Activated T-cell treated with anti-CD3 and anti-CD28 coated beads for 4 hours (primary cell): ENCODE data around the gene LRRC56.
A peak's percentile ranks its signal among the peaks of the same experiment; 100 is the strongest.

Experiments used
- DNase-seq: peaks from one replicate; pipeline ENCODE4 v3.0.0-alpha.2; 2020

LRRC56 gene, protein sequence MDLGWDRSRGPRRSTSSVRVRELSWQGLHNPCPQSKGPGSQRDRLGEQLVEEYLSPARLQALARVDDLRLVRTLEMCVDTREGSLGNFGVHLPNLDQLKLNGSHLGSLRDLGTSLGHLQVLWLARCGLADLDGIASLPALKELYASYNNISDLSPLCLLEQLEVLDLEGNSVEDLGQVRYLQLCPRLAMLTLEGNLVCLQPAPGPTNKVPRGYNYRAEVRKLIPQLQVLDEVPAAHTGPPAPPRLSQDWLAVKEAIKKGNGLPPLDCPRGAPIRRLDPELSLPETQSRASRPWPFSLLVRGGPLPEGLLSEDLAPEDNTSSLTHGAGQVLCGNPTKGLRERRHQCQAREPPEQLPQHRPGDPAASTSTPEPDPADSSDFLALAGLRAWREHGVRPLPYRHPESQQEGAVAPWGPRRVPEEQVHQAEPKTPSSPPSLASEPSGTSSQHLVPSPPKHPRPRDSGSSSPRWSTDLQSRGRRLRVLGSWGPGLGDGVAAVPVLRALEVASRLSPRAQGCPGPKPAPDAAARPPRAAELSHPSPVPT

DNA sequence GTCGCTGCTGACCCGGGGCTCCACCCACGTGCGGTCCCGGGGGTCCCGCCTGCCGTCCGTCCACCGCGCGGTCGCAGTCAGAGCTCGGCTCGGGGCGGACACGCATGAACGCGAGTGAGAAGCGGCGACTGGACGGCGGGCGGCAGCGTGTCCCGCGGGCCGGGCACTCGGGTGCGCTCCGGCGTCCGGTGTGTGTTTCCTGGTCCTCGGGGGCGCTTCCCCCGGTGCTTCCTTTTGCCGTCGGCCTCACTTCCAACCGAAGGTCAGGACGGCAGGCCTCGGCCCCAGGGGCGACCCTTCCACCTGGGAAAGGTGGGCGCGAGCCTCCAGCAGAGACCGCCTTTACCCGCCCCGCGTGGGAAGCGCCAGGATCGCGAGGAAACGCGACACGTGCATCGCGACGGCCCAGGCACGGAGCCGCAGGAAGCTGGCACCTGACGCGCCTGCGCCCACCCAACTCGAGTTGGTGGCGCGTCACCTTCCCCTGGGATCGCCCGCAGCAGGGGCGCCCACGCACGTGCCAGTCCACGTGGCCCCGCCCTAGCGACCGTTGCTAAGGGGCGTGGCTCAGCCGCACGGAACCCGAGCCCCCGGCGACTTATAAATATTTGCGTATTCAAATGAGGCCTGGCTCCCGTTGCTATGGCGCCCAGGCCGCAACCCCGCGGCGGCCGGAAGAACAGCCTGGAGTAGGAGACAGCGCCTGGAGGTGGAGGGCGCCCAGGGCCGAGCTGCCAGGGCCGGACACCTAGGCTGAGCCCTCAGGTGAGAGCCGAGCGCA, at the start of gene LRRC56:
LRRC56 (plus strand) TSS at position 687 of the 781 bp plus-strand sequence. CDS start 3,158 bp downstream, outside the sequence.
- DNase-seq = peak; percentile 92

DNA sequence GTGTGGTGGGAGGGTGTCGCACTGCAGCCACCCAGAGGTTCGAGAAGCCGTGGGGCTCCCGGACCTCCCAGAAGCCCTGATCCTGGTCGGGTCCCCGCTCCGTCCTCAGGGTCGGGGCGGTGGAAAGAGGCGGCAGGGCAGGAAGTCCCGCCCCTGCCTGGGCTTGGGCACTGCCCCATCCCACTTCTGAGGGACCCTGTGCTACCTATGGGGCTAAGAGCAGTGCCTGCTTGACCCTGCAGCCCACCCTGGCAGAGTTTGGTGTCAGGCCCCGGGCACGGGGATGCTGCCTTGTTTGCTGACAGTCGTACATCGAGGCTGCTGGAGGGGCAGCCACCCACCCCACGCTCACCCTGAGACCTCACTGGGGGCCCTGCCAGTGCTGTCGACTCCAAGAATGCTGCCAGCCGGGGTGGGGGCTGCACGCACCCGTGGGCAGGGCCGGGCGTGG, 49.7 kb upstream of the LRRC56 start:
- no peak for DNase-seq

DNA sequence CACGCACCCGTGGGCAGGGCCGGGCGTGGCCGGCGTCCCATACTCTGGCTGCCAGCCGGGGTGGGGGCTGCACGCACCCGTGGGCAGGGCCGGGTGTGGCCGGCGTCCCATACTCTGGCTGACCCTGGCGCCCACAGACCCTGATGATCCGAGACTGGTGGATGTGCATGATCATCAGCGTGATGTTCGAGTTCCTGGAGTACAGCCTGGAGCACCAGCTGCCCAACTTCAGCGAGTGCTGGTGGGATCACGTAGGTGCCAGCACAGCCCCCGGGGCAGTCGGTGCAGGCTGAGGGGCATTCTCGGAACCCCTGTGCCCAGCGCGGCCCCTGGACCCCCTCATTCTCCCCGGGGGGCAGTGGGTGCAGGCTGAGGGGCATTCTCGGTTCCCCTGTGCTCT, 49.3 kb upstream of the LRRC56 start:
- no peak for DNase-seq

DNA sequence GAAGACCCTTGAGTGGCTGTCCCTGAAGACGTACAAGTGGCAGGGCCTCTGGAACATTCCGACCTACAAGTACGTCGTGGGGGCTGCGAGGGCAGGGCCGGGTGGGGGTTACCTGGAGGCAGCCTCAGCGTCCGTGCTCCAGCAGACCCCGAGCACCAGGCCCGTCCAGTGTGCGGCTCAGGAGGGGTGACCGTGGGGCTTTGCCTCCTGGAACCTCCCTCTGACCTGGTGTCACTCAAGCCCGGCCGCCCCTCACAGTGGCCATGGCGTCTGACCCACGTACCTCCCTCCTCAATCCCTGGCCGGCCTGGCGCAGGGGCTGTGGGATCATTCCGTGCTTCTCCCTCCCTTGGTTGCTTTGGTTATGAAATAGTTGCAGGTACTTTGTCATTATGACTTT, 48.7 kb upstream of the LRRC56 start:
- no peak for DNase-seq

DNA sequence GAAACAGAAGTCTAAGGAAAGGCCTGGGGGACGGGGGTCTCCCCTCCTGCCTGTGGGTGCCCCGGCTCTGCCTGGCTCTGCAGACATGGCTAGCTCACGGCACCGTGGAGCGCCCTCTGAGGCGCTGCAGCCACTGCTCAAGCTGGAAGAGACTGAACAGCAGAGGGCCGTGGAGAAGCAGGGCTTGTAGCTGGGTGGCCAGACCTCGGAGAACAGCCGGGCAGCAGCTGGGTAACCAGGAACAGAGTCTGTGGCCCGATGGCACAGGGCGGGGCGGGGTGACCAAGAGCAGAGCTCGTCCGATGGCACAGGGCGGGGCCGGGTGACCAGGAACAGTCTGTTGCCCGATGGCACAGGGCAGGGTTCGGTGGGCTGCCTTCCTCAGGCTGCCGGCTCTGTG, 48.3 kb upstream of the LRRC56 start:
- DNase-seq = no peak

DNA sequence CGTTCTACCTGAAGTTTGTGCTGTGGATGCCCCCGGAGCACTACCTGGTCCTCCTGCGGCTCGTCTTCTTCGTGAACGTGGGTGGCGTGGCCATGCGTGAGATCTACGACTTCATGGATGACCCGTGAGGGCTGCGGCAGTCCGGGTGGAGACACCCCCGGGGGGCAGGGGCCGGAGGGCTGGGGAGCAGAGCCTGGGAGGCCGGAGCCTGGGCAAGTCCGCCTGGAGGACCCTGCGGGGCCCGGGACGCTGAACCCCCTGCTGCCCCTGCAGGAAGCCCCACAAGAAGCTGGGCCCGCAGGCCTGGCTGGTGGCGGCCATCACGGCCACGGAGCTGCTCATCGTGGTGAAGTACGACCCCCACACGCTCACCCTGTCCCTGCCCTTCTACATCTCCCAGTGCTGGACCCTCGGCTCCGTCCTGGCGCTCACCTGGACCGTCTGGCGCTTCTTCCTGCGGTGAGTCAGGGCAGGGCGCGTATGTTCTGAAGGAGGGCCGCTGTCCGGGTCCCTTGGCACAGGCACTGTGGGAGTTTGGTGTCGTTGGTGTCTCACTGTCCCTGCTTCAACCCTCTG, 47.6 kb upstream of the LRRC56 start:
- no peak for DNase-seq

DNA sequence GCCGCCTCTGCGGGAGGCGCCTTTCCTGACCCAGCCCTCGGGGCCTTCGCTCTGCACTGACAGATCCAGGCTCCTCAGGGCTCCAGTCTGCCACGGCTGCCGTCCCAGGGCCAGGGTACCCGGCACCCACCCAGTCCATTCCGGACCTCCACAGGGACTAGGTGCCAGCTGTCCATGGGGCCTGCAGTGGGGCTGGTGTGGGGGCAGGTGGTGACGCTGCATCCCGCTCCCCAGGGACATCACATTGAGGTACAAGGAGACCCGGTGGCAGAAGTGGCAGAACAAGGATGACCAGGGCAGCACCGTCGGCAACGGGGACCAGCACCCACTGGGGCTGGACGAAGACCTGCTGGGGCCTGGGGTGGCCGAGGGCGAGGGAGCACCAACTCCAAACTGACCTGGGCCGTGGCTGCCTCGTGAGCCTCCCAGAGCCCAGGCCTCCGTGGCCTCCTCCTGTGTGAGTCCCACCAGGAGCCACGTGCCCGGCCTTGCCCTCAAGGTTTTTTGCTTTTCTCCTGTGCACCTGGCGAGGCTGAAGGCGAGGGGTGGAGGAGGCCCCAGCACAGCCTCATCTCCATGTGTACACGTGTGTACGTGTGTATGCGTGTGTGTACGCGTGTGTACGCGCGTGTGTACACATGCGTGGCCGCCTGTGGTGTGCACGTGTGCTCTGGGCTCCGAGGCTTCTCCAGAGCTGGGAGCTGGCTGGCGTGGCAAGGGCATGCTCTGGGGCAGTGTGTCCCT, 47.0 kb upstream of the LRRC56 start:
- DNase-seq = no peak

DNA sequence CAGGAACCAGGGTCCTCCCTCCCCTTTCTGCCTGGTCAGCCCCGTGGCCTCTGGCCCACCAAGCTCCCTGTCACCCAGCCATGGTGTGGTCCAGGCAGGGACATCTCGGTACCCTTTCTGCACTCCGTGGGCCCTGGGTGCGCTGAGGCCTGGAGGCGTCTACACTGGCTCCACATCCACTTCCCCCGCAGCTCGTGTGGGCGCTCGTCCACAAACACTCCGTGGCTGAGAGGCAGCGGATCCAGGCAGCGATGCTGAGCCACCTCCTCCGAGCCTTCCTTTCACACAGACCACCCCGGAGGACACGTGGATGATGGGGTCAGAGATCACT, 46.4 kb upstream of the LRRC56 start:
- DNase-seq = no peak

DNA sequence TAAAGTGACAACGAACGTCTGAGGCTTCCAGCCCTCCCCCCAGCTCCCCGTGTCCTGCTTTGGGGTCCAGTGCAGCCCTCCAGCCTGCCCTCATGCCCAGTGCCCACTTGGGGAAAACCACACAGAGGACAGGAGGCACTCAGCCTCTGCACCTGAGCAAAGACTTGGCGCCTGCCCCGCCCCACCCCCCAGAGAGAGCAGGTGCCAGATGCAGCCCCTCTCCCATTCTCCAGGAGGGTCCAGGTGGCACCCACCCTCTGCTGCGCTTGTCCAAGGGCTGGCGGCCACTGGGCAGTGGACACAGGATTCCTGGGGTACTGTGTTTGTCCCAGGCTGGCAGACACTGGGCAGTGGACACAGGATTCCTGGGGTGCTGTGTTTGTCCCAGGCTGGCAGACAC, 46.0 kb upstream of the LRRC56 start:
- DNase-seq = no peak

DNA sequence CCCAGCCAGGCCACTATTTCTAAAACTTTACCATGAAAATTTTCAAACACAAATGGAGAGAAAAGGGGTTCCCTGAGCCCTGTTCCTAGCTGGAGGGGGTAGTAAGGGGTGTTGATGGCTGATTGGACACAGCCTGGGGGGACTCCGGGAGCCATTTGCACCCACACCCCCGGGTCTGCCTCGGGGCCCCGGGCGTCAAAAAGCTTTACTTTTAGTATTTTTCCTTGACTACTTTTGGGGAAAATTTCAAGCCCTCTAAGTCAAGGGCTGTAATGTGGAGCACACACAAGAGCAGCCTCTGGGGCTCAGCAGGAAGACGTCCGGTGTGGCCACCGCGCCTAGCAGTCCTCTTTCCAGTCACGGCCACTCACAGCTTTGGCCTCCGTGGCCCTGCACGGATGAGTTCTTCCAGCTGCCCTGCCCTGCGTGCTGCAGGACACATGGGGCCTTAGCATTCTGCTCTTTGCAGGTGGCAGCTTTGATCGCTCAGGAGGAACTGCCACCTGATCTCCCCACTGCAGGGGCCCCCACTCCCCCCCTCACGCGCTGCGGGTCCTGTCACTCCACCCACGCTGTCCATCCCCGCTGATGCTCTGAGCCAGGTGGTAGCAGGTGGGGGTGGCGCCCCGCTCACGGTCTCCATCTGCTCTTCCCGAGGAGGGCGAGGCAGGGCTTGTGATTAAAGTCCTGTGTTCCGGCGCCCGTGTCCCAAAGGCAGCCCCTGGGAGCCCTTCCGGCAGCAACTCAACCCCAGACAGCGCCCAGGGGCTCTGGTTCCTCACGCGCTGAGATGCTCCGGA, 44.7 kb upstream of the LRRC56 start:
- DNase-seq = no peak

DNA sequence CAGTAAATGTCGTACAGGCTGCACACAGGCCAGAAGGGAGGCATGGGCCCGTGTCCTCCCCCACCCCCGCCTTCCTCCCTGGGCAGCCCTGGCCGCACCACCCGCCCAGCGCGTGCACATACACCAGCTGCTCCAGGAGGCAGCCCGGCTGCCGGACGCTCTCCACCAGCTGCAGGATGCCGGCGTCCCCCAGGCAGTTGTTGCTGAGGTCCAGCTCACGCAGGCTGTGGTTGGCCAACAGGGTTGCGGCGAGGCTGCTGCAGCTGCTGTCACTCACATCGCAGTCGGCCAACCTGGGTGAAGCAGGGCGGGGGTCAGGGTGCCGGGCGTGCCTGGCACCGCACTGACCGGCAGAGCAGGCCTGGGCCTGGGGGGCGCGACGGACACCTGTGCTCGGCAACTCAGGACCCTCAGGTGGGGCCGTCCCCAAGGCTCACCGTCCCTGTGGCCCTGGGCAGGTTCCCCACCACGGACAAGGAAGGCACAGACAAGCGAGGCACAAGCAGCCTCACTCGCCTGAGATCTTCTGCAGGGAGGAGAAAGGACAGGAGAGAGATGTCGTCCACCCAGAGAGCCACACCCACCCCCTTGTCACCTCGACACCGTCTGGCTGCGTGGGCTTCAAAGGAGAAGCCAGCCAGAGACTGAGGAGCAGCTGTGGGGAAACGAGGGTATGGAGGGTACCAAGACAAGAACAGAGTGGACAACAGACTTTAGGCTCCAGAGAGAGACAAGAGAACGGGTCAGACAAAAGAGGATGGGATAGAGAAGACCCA, 42.4 kb upstream of the LRRC56 start:
- no peak for DNase-seq

DNA sequence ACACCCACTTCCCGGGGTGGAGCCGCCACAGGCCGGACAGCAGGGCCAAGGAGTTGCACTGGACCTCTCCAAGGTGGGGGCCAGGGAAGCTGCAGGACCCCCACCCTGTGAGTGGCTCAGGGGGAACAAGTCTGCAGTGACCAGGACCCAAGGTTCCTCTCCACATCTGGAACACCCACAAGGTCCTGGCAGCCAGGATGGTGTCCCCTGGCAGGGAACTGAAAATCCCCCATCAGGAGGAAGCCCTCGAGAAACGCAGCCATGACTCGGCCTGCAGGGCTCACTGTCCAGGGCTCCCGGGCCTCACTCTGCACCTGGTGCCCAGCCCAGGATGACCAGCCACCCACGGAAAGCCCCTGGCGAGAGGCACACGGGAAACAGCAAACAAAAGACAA, 41.8 kb upstream of the LRRC56 start:
- DNase-seq = no peak

DNA sequence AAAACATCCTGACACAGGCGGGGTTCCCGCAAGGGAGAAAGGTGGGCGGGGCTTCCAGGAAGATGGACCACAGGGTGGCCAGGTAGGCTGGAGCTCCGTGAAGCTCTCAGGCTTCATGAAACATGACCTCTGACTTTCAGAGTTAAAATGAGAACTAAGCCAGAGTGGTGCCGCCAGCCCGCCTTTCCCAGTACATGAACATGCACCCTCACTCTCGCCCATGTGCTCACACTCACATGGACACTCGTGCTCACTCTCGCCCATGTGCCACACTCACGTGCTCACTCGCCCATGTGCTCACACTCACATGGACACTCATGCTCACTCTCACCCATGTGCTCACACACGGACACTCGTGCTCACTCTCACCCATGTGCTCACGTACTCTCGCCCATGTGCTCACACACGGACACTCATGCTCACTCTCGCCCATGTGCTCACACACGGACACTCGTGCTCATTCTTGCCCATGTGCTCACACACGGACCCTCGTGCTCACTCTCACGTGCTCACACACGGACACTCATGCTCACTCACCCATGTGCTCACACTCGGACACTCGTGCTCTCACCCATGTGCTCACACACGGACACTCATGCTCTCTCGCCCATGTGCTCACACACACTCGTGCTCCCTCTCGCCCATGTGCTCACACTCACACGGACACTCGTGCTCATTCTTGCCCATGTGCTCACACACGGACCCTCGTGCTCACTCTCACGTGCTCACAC, 40.3 kb upstream of the LRRC56 start:
- no peak for DNase-seq

DNA sequence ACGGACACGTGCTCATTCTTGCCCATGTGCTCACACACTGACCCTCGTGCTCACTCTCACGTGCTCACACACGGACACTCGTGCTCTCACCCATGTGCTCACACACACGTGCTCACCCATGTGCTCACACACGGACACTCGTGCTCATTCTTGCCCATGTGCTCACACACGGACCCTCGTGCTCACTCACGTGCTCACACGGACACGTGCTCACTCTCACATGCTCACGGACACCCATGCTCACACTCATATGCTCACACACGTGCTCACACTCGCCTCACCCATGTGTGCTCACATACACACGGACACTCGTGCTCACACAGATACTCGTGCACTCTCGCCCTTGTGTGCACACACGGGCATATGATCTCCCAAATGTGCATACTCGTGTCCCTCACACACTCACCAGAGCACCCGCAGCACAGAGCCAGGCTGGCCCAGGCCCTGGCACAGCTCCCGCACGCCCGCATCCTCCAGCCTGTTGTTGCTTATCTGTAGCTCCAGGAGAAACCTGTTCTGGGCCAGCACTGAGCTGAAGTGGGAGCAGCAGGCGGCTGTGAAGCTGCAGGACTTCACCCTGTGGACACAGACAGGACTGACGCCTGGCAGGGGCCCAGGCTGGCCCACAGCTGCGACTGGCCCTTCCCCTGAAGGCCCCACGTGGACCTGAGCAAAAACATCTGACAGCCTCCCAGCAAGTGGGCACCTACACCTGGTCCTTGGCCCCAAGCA, 39.6 kb upstream of the LRRC56 start:
- no peak for DNase-seq

DNA sequence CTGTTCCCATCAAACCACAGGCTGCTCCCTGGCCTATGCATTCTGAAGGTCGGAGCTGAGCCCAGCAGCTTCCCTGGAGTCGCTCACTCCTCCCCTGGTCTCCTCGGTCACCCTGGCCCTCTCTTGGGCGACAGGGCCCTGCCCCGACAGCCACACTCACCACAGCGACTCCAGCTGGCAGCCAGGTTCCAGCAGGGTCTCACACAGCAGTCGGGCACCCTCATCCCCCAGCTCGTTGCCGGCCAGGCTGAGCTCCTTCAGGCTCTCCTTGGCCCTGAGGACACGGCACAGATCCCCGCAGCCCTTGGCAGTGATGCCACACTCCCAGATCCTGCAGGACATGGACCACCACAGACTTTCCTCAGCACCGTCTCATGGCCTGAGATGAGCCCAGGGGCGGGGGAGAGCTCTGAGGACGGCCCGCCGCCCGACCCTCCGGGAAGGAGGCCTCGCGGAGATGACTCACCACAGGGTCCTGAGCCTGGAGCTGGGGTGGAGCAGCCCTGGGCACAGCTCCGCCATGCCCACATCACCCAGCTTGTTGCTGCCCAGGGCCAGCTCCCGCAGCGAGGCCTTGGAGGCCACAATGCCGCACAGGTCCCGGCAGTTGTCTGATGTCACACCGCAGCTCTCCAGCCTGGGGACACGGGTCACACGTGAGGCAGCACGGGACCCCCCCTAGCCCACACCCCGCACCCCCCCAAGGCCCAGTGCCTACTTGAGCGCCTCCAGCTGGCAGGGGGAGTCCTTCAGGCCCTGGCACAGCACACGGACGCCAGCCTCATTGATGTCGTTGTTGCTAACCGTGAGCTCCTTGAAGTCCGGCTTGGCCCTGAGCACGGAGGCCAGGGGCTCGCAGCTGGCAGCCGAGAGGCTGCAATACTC, 38.8 kb upstream of the LRRC56 start:
- DNase-seq = no peak

DNA sequence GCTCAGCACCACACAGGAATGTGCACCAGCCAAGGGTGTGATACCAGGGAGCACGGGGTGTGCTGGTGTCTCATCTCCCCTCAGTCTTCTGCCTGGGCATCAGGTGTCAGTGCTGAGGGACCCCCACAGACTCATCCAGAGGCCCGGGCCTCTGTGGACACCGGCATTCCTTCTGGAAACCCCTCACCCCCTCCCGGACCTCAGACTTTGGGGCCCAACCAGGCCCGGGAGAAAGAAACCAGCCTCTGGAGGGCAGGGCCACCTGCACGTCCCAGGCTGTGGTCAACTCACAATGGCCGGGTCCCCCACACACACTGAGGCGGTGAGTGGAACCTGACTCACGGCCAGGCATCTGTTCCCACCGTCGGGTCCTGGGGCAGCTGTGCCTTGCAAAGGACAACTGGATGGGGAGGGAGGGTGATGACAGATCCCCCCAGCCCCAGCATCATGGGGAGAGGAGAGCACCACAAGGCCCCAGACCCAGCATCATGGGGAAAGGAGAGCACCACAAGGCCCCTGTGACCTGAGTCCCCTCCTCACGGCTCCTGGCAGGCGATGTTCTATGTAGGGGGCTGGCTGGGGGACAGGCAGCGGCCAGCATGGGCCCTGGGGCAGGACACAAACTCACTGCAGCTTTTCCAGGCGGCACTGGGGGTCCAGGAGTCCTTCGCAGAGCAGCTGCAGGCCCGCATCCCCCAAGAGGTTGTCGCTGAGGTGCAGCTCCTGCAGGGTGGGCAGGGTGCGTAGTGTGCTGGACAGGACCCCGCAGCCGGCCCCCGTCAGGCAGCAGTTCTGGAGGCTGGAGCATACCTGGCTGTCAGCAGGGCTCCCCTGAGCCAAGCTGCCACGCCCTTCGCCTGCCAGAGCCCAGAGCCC, 37.9 kb upstream of the LRRC56 start:
- no peak for DNase-seq

DNA sequence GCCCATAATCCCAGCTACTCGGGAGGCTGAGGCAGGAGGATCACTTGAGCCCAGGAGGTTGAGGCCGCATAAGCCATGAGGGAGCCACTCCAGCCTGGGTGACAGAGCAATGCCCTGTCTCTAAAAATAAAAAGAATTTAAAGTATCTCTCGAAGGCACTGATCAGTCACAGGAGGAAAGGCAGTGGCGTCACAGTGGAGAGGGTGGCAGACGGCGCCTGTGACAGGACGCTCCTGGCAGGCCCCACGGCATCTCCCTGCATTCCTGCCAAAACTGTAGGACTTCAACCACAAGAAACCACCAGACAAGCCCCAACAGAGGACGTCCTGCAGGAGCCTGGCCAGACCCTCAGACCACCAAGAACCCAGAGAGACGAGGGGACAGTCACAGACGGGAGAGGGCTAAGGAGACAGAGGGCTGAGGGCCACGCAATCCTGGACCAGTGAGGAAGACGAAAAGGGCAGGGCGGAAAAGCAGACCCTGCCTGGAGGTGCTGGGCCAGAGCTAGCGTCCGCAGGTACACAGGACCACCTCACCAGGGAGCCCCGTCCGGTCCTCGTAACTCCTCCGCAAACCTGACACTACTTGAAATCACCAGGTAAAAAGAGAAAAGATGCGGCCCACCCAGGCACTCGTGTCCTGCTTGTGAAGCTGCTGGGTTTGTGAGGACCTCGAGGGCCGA, 36.2 kb upstream of the LRRC56 start:
- DNase-seq = no peak
